Measurements from ENCODE around the gene PPP6R2.

Gene PPP6R2

GRCh38 chr22:50348058-50348457 is 4.9 kb downstream of the PPP6R2 start:
- no peak for DNase-seq (ENCODE audit: low read depth)
- TF ChIP-seq CTCF (IDR thresholded peaks at IDR 0.05; ENCODE audit: insufficient read depth, low read depth, low read length, missing control alignments), result no peak
- no peak overlapping the region for H3K4me3 ChIP-seq (ENCODE audit: low read depth, low read length)

DNA sequence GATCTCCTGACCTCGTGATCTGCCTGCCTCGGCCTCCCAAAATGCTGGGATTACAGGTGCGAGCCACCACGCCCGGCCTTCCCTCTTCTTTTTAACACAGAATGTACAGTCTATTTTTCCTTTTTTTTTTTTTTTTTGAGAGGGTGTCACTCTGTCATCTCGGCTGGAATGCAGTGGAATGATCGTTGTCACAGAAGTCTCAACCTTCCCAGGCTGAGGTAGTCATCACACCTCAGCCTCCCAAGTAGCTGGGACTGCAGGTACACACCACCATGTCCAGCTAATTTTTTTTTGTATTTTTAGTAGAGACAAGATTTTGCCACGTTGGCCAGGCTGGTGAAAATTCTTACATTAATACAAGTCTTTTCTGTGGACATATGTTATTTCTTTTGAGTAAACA is 13.1 kb downstream of the PPP6R2 start:
- DNase-seq (ENCODE audit: low read depth), result no peak
- no peak for TF ChIP-seq CTCF (IDR thresholded peaks at IDR 0.05; ENCODE audit: insufficient read depth, low read depth, low read length, missing control alignments)
- no peak overlapping the region for H3K4me3 ChIP-seq (ENCODE audit: low read depth, low read length)

- no peak for DNase-seq (ENCODE audit: low read depth)
- TF ChIP-seq CTCF (IDR thresholded peaks at IDR 0.05; ENCODE audit: insufficient read depth, low read depth, low read length, missing control alignments), result no peak
Observed at GRCh38 chr22:50357222-50357621, 14.1 kb downstream of the PPP6R2 start.

DNA sequence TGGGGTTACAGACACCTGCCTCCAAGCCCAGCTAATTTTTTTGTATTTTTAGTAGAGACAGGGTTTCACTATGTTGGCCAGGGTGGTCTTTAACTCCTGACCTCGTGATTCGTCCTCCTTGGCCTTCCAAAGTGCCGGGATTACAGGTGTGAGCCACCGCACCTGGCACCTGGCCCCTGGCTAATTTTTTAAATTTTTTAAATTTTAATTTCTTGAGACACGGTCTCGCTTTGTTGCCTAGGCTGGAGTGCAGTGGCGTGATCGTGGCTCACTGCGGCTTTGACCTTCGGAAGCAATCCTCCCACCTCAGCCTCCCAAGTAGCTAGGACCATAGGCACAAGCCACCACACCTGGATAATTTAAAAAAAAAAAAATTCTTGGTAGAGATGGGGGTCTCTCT is 14.6 kb downstream of the PPP6R2 start:
- no peak for DNase-seq (ENCODE audit: low read depth)
- TF ChIP-seq CTCF (IDR thresholded peaks at IDR 0.05; ENCODE audit: insufficient read depth, low read depth, low read length, missing control alignments), result no peak
- H3K4me3 ChIP-seq (ENCODE audit: low read depth, low read length), result no peak overlapping the region

More at GRCh38 chr22:50357222-50357621, 14.1 kb downstream of the PPP6R2 start:
- H3K4me3 ChIP-seq (ENCODE audit: low read depth, low read length), result no peak overlapping the region

GRCh38 chr22:50360578-50360977 is 17.5 kb downstream of the PPP6R2 start:
- H3K4me3 ChIP-seq (ENCODE audit: low read depth, low read length), result no peak overlapping the region
- DNase-seq (ENCODE audit: low read depth), result no peak
- no peak for TF ChIP-seq CTCF (IDR thresholded peaks at IDR 0.05; ENCODE audit: insufficient read depth, low read depth, low read length, missing control alignments)

GRCh38 chr22:50361222-50361621 is 18.1 kb downstream of the PPP6R2 start:
- no peak for TF ChIP-seq CTCF (IDR thresholded peaks at IDR 0.05; ENCODE audit: insufficient read depth, low read depth, low read length, missing control alignments)
- H3K4me3 ChIP-seq (ENCODE audit: low read depth, low read length), result no peak overlapping the region
- DNase-seq (ENCODE audit: low read depth), result peak; percentile 54

GRCh38 chr22:50361688-50362087 is 18.6 kb downstream of the PPP6R2 start:
- peak; percentile 37 for DNase-seq (ENCODE audit: low read depth)
- no peak overlapping the region for H3K4me3 ChIP-seq (ENCODE audit: low read depth, low read length)
- no peak for TF ChIP-seq CTCF (IDR thresholded peaks at IDR 0.05; ENCODE audit: insufficient read depth, low read depth, low read length, missing control alignments)
